Activated CD8-positive, alpha-beta memory T cell treated with anti-CD3 and anti-CD28 coated beads, Interleukin-2, amount 10 ng/mL, durations not matched to agents 7 days and 5 days (primary cell): Measurements from ENCODE around the gene NUTF2. TPM values are rescaled to one million over a fixed set of nuclear protein-coding genes. Genes with fewer than 3 reads are reported as not detected.
A peak's percentile ranks its signal among the peaks of the same experiment; 100 is the strongest.
"Not testable (repeated sequence)": the region's sequence is repeated elsewhere in the genome, so short reads cannot be mapped to it uniquely, and the experiment has no call there.

Experiments used
- ATAC-seq: fragments of 150-1000 bp; cut with Tn5 transposase; one replicate; pipeline ENCODE4 v1.10.0; 2021; ENCODE audit warnings: moderate library complexity
- CTCF ChIA-PET: fragments of 350-600 bp; sonication (Branson Sonifier 250); formaldehyde crosslinking; loops from one replicate; lab custom pipeline; 2021; ENCODE audit warnings: antibody characterized with exemption; lab: Charles Lee
- DNase-seq: peaks from one replicate; pipeline ENCODE4 v3.0.0-alpha.2; 2020
- H3K27ac Mint-ChIP-seq: one replicate; pipeline ENCODE4 v1.8.0; 2021; ENCODE audit warnings: mild to moderate bottlenecking, mixed read lengths
- H3K27me3 Mint-ChIP-seq: one replicate; pipeline ENCODE4 v1.8.0; 2021; ENCODE audit warnings: mixed read lengths
- H3K36me3 Mint-ChIP-seq: one replicate; pipeline ENCODE4 v1.8.0; 2021; ENCODE audit warnings: mild to moderate bottlenecking, mixed read lengths
- H3K4me1 Mint-ChIP-seq: one replicate; pipeline ENCODE4 v1.8.0; 2021; ENCODE audit warnings: mixed read lengths
- H3K4me3 Mint-ChIP-seq: one replicate; pipeline ENCODE4 v1.8.0; 2021; ENCODE audit warnings: mild to moderate bottlenecking, moderate library complexity, mixed read lengths
- H3K9me3 Mint-ChIP-seq: one replicate; pipeline ENCODE4 v1.8.0; 2022; ENCODE audit warnings: low read depth, mixed read lengths
- total RNA-seq, 2 experiments: library from RNA; stranded (reverse); gene quantifications; one replicate each; pipeline ENCODE4 v1.2.3, GENCODE V29; 2021

NUTF2 gene
- total RNA-seq, 2 experiments from 2014 or later, result 114 to 137 TPM

- no peaks in the 10 kb centered on the region for H3K36me3 Mint-ChIP-seq
Measured at GRCh38 chr16:67820608-67821259, 26.0 kb upstream of the NUTF2 start.

GRCh38 chr16:67822511-67822910 lies 24.2 kb upstream of the NUTF2 start:
- Mint-ChIP-seq H3K27ac (no peak overlapping the region), H3K27me3 (no peaks in the 10 kb centered on the region), H3K9me3 (no peaks in the 10 kb centered on the region), H3K4me3 (no peak overlapping the region), H3K36me3 (no peaks in the 10 kb centered on the region), H3K4me1 (no peaks in the 10 kb centered on the region)
- CTCF ChIA-PET, result interaction anchor here (0.7 to 1.9 kb wide), 3 partner anchors 11 to 151 kb away, joined by 3 to 5 read pairs (median 4); no protein-coding TSS in a partner anchor
- DNase-seq (no peak), ATAC-seq (no peak)

More at GRCh38 chr16:67820608-67821259, 26.0 kb upstream of the NUTF2 start:
- no peak for ATAC-seq
- H3K27me3 Mint-ChIP-seq, result no peaks in the 10 kb centered on the region
- CTCF ChIA-PET, result interaction anchor here (0.6 to 0.8 kb wide), 2 partner anchors 12 to 13 kb away, joined by 3 read pairs; no protein-coding TSS in a partner anchor
- no peak overlapping the region for H3K4me3 Mint-ChIP-seq
- no peaks in the 10 kb centered on the region for H3K9me3 Mint-ChIP-seq
- no peak for DNase-seq
- H3K4me1 Mint-ChIP-seq, result peaks cover 5% of the 10 kb centered on the region
- H3K27ac Mint-ChIP-seq, result no peak overlapping the region

GRCh38 chr16:67825119-67825518 lies 21.6 kb upstream of the NUTF2 start:
- no peak for DNase-seq
- CTCF ChIA-PET, result interaction anchor here (3.4 kb wide), 1 partner anchor 8 kb away, joined by 27 read pairs; no protein-coding TSS in a partner anchor
- H3K27me3 Mint-ChIP-seq, result no peaks in the 10 kb centered on the region
- H3K36me3 Mint-ChIP-seq, result peaks cover 3% of the 10 kb centered on the region
- no peaks in the 10 kb centered on the region for H3K9me3 Mint-ChIP-seq
- no peak for ATAC-seq
- H3K27ac Mint-ChIP-seq, result no peak overlapping the region
- H3K4me3 Mint-ChIP-seq, result no peak overlapping the region
- no peaks in the 10 kb centered on the region for H3K4me1 Mint-ChIP-seq

GRCh38 chr16:67825906-67826305 lies 20.8 kb upstream of the NUTF2 start:
- ATAC-seq (no peak), DNase-seq (no peak)
- CTCF ChIA-PET, result interaction anchor here (3.4 kb wide), 1 partner anchor 9 kb away, joined by 27 read pairs; no protein-coding TSS in a partner anchor
- Mint-ChIP-seq H3K27ac (no peak overlapping the region), H3K36me3 (peaks cover 6% of the 10 kb centered on the region), H3K9me3 (no peaks in the 10 kb centered on the region), H3K27me3 (no peaks in the 10 kb centered on the region), H3K4me1 (no peaks in the 10 kb centered on the region), H3K4me3 (no peak overlapping the region)

- ATAC-seq (no peak), DNase-seq (no peak)
- CTCF ChIA-PET, result interaction anchor here (1.0 to 2.9 kb wide), 3 partner anchors 12 to 27 kb away, joined by 3 to 20 read pairs (median 3); no protein-coding TSS in a partner anchor
- Mint-ChIP-seq H3K9me3 (no peaks in the 10 kb centered on the region), H3K4me1 (peaks cover 10% of the 10 kb centered on the region), H3K4me3 (no peak overlapping the region), H3K36me3 (peaks cover 9% of the 10 kb centered on the region), H3K27ac (no peak overlapping the region), H3K27me3 (no peaks in the 10 kb centered on the region)
Measured at GRCh38 chr16:67828651-67829050, 18.1 kb upstream of the NUTF2 start.

GRCh38 chr16:67833030-67833414 lies 13.7 kb upstream of the NUTF2 start:
- no peaks in the 10 kb centered on the region for H3K9me3 Mint-ChIP-seq
- H3K36me3 Mint-ChIP-seq, result peaks cover 9% of the 10 kb centered on the region
- peaks cover 12% of the 10 kb centered on the region for H3K4me1 Mint-ChIP-seq
- ATAC-seq (no peak), DNase-seq (no peak)
- H3K4me3 Mint-ChIP-seq, result peak overlapping the region; percentile 83
- CTCF ChIA-PET, result interaction anchor here (0.6 to 7.2 kb wide), 11 partner anchors 11 to 312 kb away, joined by 3 to 73 read pairs (median 5); partner anchors contain the start of gene EDC4
- H3K27me3 Mint-ChIP-seq, result no peaks in the 10 kb centered on the region
- peak overlapping the region; percentile 81 for H3K27ac Mint-ChIP-seq

GRCh38 chr16:67833415-67834241 lies 13.1 kb upstream of the NUTF2 start:
- H3K4me1 Mint-ChIP-seq, result peaks cover 12% of the 10 kb centered on the region
- ATAC-seq (peak; percentile 99), DNase-seq (peak; percentile 97)
- no peaks in the 10 kb centered on the region for H3K27me3 Mint-ChIP-seq
- H3K9me3 Mint-ChIP-seq, result no peaks in the 10 kb centered on the region
- CTCF ChIA-PET, result interaction anchor here (0.6 to 7.2 kb wide), 14 partner anchors 11 to 312 kb away, joined by 3 to 73 read pairs (median 4); partner anchors contain the start of genes EDC4, RANBP10 and TSNAXIP1
- peak overlapping the region; percentile 81 for H3K27ac Mint-ChIP-seq
- H3K36me3 Mint-ChIP-seq, result peaks cover 9% of the 10 kb centered on the region
- H3K4me3 Mint-ChIP-seq, result peak overlapping the region; percentile 83

- no peaks in the 10 kb centered on the region for H3K9me3 Mint-ChIP-seq
- H3K27ac Mint-ChIP-seq, result peak overlapping the region; percentile 81
- ATAC-seq (no peak), DNase-seq (no peak)
- CTCF ChIA-PET, result interaction anchor here (0.6 to 7.2 kb wide), 12 partner anchors 10 to 313 kb away, joined by 3 to 73 read pairs (median 6); partner anchors contain the start of genes EDC4, RANBP10 and TSNAXIP1
- no peaks in the 10 kb centered on the region for H3K27me3 Mint-ChIP-seq
- H3K4me1 Mint-ChIP-seq, result peaks cover 12% of the 10 kb centered on the region
- peaks cover 9% of the 10 kb centered on the region for H3K36me3 Mint-ChIP-seq
- peak overlapping the region; percentile 83 for H3K4me3 Mint-ChIP-seq
Measured at GRCh38 chr16:67834242-67834614, 12.5 kb upstream of the NUTF2 start.

- H3K4me1 Mint-ChIP-seq, result peaks cover 17% of the 10 kb centered on the region
- not testable (repeated sequence) for H3K27me3 Mint-ChIP-seq, H3K9me3 Mint-ChIP-seq, H3K36me3 Mint-ChIP-seq, DNase-seq, H3K27ac Mint-ChIP-seq, H3K4me3 Mint-ChIP-seq, ATAC-seq
- CTCF ChIA-PET, result interaction anchor here (7.2 kb wide), 1 partner anchor 21 kb away, joined by 73 read pairs; no protein-coding TSS in a partner anchor
Measured at GRCh38 chr16:67837190-67837589, 9.5 kb upstream of the NUTF2 start.

GRCh38 chr16:67837811-67838210 lies 8.9 kb upstream of the NUTF2 start:
- H3K27me3 Mint-ChIP-seq, result no peaks in the 10 kb centered on the region
- no peaks in the 10 kb centered on the region for H3K36me3 Mint-ChIP-seq
- no peaks in the 10 kb centered on the region for H3K9me3 Mint-ChIP-seq
- peaks cover 11% of the 10 kb centered on the region for H3K4me1 Mint-ChIP-seq
- H3K27ac Mint-ChIP-seq, result no peak overlapping the region
- H3K4me3 Mint-ChIP-seq, result no peak overlapping the region
- DNase-seq (no peak), ATAC-seq (no peak)
- CTCF ChIA-PET, result interaction anchor here (7.2 kb wide), 1 partner anchor 22 kb away, joined by 73 read pairs; no protein-coding TSS in a partner anchor

- DNase-seq, result no peak
- no peak for ATAC-seq
- Mint-ChIP-seq H3K36me3 (peaks cover 5% of the 10 kb centered on the region), H3K4me1 (peaks cover 37% of the 10 kb centered on the region), H3K9me3 (no peaks in the 10 kb centered on the region), H3K4me3 (peak overlapping the region; percentile 91), H3K27ac (peak overlapping the region; percentile 98), H3K27me3 (no peaks in the 10 kb centered on the region)
- CTCF ChIA-PET, result interaction anchor here (0.7 to 1.8 kb wide), 4 partner anchors 25 to 939 kb away, joined by 3 to 9 read pairs (median 4); no protein-coding TSS in a partner anchor
Measured at GRCh38 chr16:67841198-67841815, 5.4 kb upstream of the NUTF2 start.

- peak within 1 kb of the TSS; percentile 95 for H3K4me3 Mint-ChIP-seq
- CTCF ChIA-PET, result interaction anchor here (1.1 to 1.8 kb wide), 3 partner anchors 25 to 321 kb away, joined by 3 to 9 read pairs (median 5); no protein-coding TSS in a partner anchor
- H3K9me3 Mint-ChIP-seq, result no peaks in the 10 kb centered on the region
- H3K27me3 Mint-ChIP-seq, result no peaks in the 10 kb centered on the region
- H3K4me1 Mint-ChIP-seq, result peaks cover 37% of the 10 kb centered on the region
- DNase-seq (peak; percentile 97), ATAC-seq (peak; percentile 62)
- H3K36me3 Mint-ChIP-seq, result peaks cover 5% of the 10 kb centered on the region
- peak within 1 kb of the TSS; percentile 98 for H3K27ac Mint-ChIP-seq
Measured at GRCh38 chr16:67841816-67842508, 4.8 kb upstream of the NUTF2 start, which contains the start of gene THAP11. TSS of gene THAP11 (plus strand) at chr16:67842320. CDS start at chr16:67842555, 235 bp downstream.
